ENCODE results near the gene THSD4. TPM values are rescaled to one million over a fixed set of nuclear protein-coding genes. Genes with fewer than 3 reads are reported as not detected.

The THSD4 gene
- total RNA-seq, 2 donors from 2014 or later, result 71.2 to 150 TPM

DNA sequence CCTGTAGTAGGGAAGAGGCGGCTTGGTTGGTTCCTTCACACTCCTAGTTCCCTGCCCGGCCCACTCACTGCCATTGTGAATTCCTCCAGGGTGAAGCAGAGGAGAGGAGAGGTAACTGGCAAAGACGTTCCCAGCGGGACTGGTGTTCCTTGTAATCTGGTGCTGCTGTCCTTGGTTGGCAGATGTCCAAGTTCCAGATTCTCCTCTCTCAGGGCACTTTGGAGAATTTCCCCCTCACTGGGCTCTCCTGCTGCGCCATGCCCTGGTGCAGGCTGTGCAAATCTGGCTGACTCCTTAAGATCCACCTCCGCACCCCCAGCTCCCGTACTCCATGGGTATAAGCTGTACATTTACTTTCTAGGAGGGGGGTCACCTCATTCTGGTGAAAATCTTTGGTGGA lies 37.3 kb downstream of the THSD4 start:
- H3K27me3 ChIP-seq (replicated peaks; ENCODE audit: insufficient read depth), result no peaks in the 10 kb centered on the region
- DNase-seq (ENCODE audit: low spot score), result no peak
- H3K4me1 ChIP-seq (ENCODE audit: control insufficient read depth in 1 of 2, low read depth in 2 of 2), result peaks cover 14 to 43% of the 10 kb centered on the region in 2 donors
- no peak overlapping the region for H3K4me3 ChIP-seq
- H3K9me3 ChIP-seq, result no peaks in the 10 kb centered on the region
- ATAC-seq (ENCODE audit: insufficient number of reproducible peaks, low FRiP score, low read depth), result no peak
- TF ChIP-seq CTCF (IDR thresholded peaks at IDR 0.05), result no peak
- no peaks in the 10 kb centered on the region for H3K36me3 ChIP-seq
- H3K27ac ChIP-seq, result no peak overlapping the region

- Histone ChIP-seq H3K4me1 (ENCODE audit: control insufficient read depth in 1 of 2, low read depth in 2 of 2) (peaks cover 14 to 29% of the 10 kb centered on the region in 2 donors), H3K9me3 (no peaks in the 10 kb centered on the region), H3K27me3 (replicated peaks; ENCODE audit: insufficient read depth) (no peaks in the 10 kb centered on the region), H3K4me3 (no peak overlapping the region), H3K27ac (no peak overlapping the region), H3K36me3 (no peaks in the 10 kb centered on the region)
- no peak for TF ChIP-seq CTCF (IDR thresholded peaks at IDR 0.05)
- ATAC-seq (ENCODE audit: insufficient number of reproducible peaks, low FRiP score, low read depth), result no peak
- DNase-seq (ENCODE audit: low spot score), result no peak
These were observed 38.7 kb downstream of the THSD4 start for GRCh38 chr15:71153823-71154524.

GRCh38 chr15:71154607-71155200 lies 39.4 kb downstream of the THSD4 start:
- H3K36me3 ChIP-seq, result no peaks in the 10 kb centered on the region
- DNase-seq (ENCODE audit: low spot score) (no peak), ATAC-seq (ENCODE audit: insufficient number of reproducible peaks, low FRiP score, low read depth) (no peak)
- TF ChIP-seq CTCF (IDR thresholded peaks at IDR 0.05), result no peak
- H3K4me1 ChIP-seq (ENCODE audit: control insufficient read depth in 1 of 2, low read depth in 2 of 2), result peaks cover 11 to 21% of the 10 kb centered on the region in 2 donors
- no peak overlapping the region for H3K27ac ChIP-seq
- no peaks in the 10 kb centered on the region for H3K9me3 ChIP-seq
- no peak overlapping the region for H3K4me3 ChIP-seq
- H3K27me3 ChIP-seq (replicated peaks; ENCODE audit: insufficient read depth), result no peaks in the 10 kb centered on the region

DNA sequence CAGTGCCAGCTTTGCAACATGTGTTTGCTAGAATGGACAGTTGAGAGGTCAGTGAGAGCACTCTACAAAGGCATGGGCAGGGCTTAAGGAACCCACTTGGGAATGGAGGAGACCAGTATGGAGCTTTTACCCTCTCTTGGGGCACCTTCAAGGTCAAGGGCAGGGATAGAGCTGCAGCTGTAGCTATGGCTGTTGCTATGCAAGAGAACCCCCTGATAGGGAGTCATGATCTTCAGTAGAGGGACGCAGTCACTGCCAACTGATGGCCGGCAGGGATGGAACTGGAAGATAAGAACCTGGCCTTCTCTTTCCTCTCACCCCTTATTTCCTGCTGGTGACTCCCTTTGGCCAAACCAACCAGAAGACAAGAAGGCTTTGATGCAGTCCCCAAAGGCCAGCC lies 40.3 kb downstream of the THSD4 start:
- H3K9me3 ChIP-seq, result no peaks in the 10 kb centered on the region
- H3K4me1 ChIP-seq (ENCODE audit: control insufficient read depth in 1 of 2, low read depth in 2 of 2), result peaks cover 6 to 15% of the 10 kb centered on the region in 2 donors
- H3K4me3 ChIP-seq, result no peak overlapping the region
- no peak for ATAC-seq (ENCODE audit: insufficient number of reproducible peaks, low FRiP score, low read depth)
- no peaks in the 10 kb centered on the region for H3K27me3 ChIP-seq (replicated peaks; ENCODE audit: insufficient read depth)
- DNase-seq (ENCODE audit: low spot score), result no peak
- no peaks in the 10 kb centered on the region for H3K36me3 ChIP-seq
- no peak overlapping the region for H3K27ac ChIP-seq
- no peak for TF ChIP-seq CTCF (IDR thresholded peaks at IDR 0.05)

DNA sequence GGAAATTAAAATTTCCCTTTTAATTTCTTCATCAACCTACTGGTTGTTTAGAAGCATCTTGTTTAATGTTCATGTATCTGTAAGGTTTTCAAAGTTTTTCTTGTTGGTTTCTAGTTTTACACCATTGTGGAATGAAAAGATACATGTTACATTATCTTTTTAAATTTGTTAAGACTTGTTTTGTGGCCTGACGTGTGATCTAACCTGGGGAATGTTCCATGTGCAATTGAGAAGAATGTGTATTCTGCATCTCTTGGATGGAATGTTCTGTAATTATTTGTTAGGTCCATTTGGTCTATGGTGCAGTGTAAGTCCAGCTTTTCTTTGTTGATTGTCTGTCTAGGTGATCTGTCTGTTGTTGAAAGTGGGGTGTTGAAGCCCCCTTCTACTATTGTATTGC lies 45.7 kb downstream of the THSD4 start:
- H3K36me3 ChIP-seq, result no peaks in the 10 kb centered on the region
- peaks cover 6% of the 10 kb centered on the region for H3K9me3 ChIP-seq
- no peak for ATAC-seq (ENCODE audit: insufficient number of reproducible peaks, low FRiP score, low read depth)
- no peak overlapping the region for H3K27ac ChIP-seq
- no peaks in the 10 kb centered on the region for H3K27me3 ChIP-seq (replicated peaks; ENCODE audit: insufficient read depth)
- peaks cover 0 to 5% of the 10 kb centered on the region in 2 donors for H3K4me1 ChIP-seq (ENCODE audit: control insufficient read depth in 1 of 2, low read depth in 2 of 2)
- no peak overlapping the region for H3K4me3 ChIP-seq
- no peak for DNase-seq (ENCODE audit: low spot score)
- no peak for TF ChIP-seq CTCF (IDR thresholded peaks at IDR 0.05)

Measured in thoracic aorta (tissue), 2 donors.